ENCODE data around the gene SLC1A3.

Gene SLC1A3

GRCh38 chr5:36717131-36717695, 110.8 kb downstream of the SLC1A3 start:
- DNase-seq (ENCODE audit: low spot score) = no peak

GRCh38 chr5:36719282-36719681, 112.9 kb downstream of the SLC1A3 start:
- DNase-seq (ENCODE audit: low spot score) = no peak

GRCh38 chr5:36720688-36721087, 114.3 kb downstream of the SLC1A3 start:
- DNase-seq (ENCODE audit: low spot score) = no peak

GRCh38 chr5:36721664-36722235, 115.3 kb downstream of the SLC1A3 start:
- DNase-seq (ENCODE audit: low spot score) = no peak

- no peak for DNase-seq (ENCODE audit: low spot score)
Observed at GRCh38 chr5:36722900-36723299, 116.5 kb downstream of the SLC1A3 start.

GRCh38 chr5:36723912-36724311, 117.5 kb downstream of the SLC1A3 start:
- DNase-seq (ENCODE audit: low spot score) = no peak

GRCh38 chr5:36724467-36725332, 118.3 kb downstream of the SLC1A3 start:
- peak; percentile 58 for DNase-seq (ENCODE audit: low spot score)

- DNase-seq (ENCODE audit: low spot score) = no peak
Observed at GRCh38 chr5:36726317-36726716, 119.9 kb downstream of the SLC1A3 start.

- DNase-seq (ENCODE audit: low spot score) = no peak
Observed at GRCh38 chr5:36726767-36727166, 120.4 kb downstream of the SLC1A3 start.

GRCh38 chr5:36728697-36729543, 122.5 kb downstream of the SLC1A3 start:
- DNase-seq (ENCODE audit: low spot score) = peak; percentile 67

GRCh38 chr5:36730537-36731216, 124.3 kb downstream of the SLC1A3 start:
- no peak for DNase-seq (ENCODE audit: low spot score)

GRCh38 chr5:36733183-36733582, 126.8 kb downstream of the SLC1A3 start:
- no peak for DNase-seq (ENCODE audit: low spot score)

GRCh38 chr5:36734422-36734821, 128.0 kb downstream of the SLC1A3 start:
- no peak for DNase-seq (ENCODE audit: low spot score)

- no peak for DNase-seq (ENCODE audit: low spot score)
Observed at GRCh38 chr5:36735891-36736290, 129.5 kb downstream of the SLC1A3 start.
